IPS DF 19.7 (cell line): Measurements from ENCODE around the gene GNA15.

Experiments used
- DNase-seq: peaks from one replicate; pipeline ENCODE4 v3.0.0-alpha.2; 2013; ENCODE audit warnings: low read depth, low spot score

GNA15 gene

GRCh38 chr19:3121396-3121795 is 14.4 kb upstream of the GNA15 start:
- DNase-seq: no peak

GRCh38 chr19:3121821-3122511 is 13.9 kb upstream of the GNA15 start:
- DNase-seq: no peak

- DNase-seq: no peak
These were observed 13.3 kb upstream of the GNA15 start for GRCh38 chr19:3122512-3122870.

GRCh38 chr19:3123088-3123721 is 12.6 kb upstream of the GNA15 start:
- no peak for DNase-seq

- no peak for DNase-seq
These were observed 11.9 kb upstream of the GNA15 start for GRCh38 chr19:3123956-3124355.

- DNase-seq: no peak
These were observed 11.2 kb upstream of the GNA15 start for GRCh38 chr19:3124630-3125029.

- peak; percentile 75 for DNase-seq
These were observed 9.8 kb upstream of the GNA15 start for GRCh38 chr19:3125900-3126524.

- DNase-seq: no peak
These were observed 6.7 kb upstream of the GNA15 start for GRCh38 chr19:3129112-3129511.

GRCh38 chr19:3131168-3131567 is 4.7 kb upstream of the GNA15 start:
- DNase-seq: no peak

- no peak for DNase-seq
These were observed 2.7 kb upstream of the GNA15 start for GRCh38 chr19:3132971-3133792.

- no peak for DNase-seq
These were observed 2.1 kb upstream of the GNA15 start for GRCh38 chr19:3133793-3134116.

GRCh38 chr19:3136684-3137055 is 837 bp downstream of the GNA15 start:
- DNase-seq: no peak

- no peak for DNase-seq
These were observed 1.3 kb downstream of the GNA15 start for GRCh38 chr19:3137119-3137518.

- no peak for DNase-seq
These were observed 2.4 kb downstream of the GNA15 start for GRCh38 chr19:3138268-3138667.

GRCh38 chr19:3140667-3141038 is 4.8 kb downstream of the GNA15 start:
- no peak for DNase-seq

- no peak for DNase-seq
These were observed 6.4 kb downstream of the GNA15 start for GRCh38 chr19:3142292-3142670.

- DNase-seq: no peak
These were observed 7.0 kb downstream of the GNA15 start for GRCh38 chr19:3142781-3143337.

- no peak for DNase-seq
These were observed 10.3 kb downstream of the GNA15 start for GRCh38 chr19:3145909-3146676.

- DNase-seq: no peak
These were observed 10.9 kb downstream of the GNA15 start for GRCh38 chr19:3146677-3147100.

- DNase-seq: no peak
These were observed 12.7 kb downstream of the GNA15 start for GRCh38 chr19:3148503-3148902.

GRCh38 chr19:3149089-3149488 is 13.3 kb downstream of the GNA15 start:
- DNase-seq: no peak
